GM12878 (cell line): ENCODE measurements around the gene GNAT3. TPM values are rescaled to one million over a fixed set of nuclear protein-coding genes. Genes with fewer than 3 reads are reported as not detected.

Source experiments
- ATAC-seq: fragments of 200-7000 bp; cut with Tn5 transposase; 3 replicates; pipeline ENCODE4 v1.9.1; 2020; ENCODE audit warnings: mild to moderate bottlenecking, moderate library complexity
- BruUV-seq: library from RNA; stranded (reverse); fragments of 400-500 nt; replicated peaks from 2 replicates; lab custom pipeline; 2021; lab: Mats Ljungman, UMichigan
- CTCF ChIA-PET: fragments of 300-600 bp; sonication (Branson Sonifier 250); formaldehyde crosslinking; extraction: SDS; loops from one replicate; lab custom pipeline; 2021; ENCODE audit warnings: inconsistent platforms; lab: Yijun Ruan, JAX
- POLR2A ChIA-PET: fragments of 350-600 bp; formaldehyde crosslinking; extraction: SDS; loops from one replicate; lab custom pipeline; 2021; ENCODE audit warnings: inconsistent platforms; lab: Charles Lee
- RAD21 ChIA-PET: fragments of 300-600 bp; sonication (Branson Sonifier 250); formaldehyde crosslinking; loops from one replicate; lab custom pipeline; 2023; ENCODE audit warnings: antibody characterized with exemption; ENCODE audit not compliant: unreplicated experiment; lab: Charles Lee
- SMC1A ChIA-PET: fragments of 300-600 bp; sonication (Branson Sonifier 250); formaldehyde crosslinking; loops from one replicate; lab custom pipeline; 2023; ENCODE audit not compliant: unreplicated experiment, uncharacterized antibody; lab: Charles Lee
- DNase-seq: peaks from one replicate; pipeline ENCODE4 v3.0.0-alpha.2; 2011; ENCODE audit warnings: low read depth, low spot score
- FAIRE-seq: peaks from 3 replicates; lab custom pipeline; 2011; peaks lifted over from hg19 to GRCh38; lab: Jason Lieb, UNC
- H2AFZ ChIP-seq: 2 replicates; pipeline ENCODE4 v1.6.0; 2011; ENCODE audit warnings: low read depth, low read length, control low read depth; ENCODE audit not compliant: control insufficient read depth
- H3K27ac ChIP-seq: 2 replicates; pipeline ENCODE4 v1.5.1; 2011; ENCODE audit warnings: control low read depth; ENCODE audit not compliant: control insufficient read depth, insufficient read depth
- H3K27me3 ChIP-seq, 2 experiments: replicated peaks in 1 of 2; 2 replicates each; pipeline versions ENCODE4 v1.6.0 to v1.6.1; 2011; ENCODE audit warnings: low read length in 1 of 2; ENCODE audit not compliant: control insufficient read depth in 2 of 2, insufficient read depth in 2 of 2
- H3K36me3 ChIP-seq, 2 experiments: 2 replicates each; pipeline ENCODE4 v1.5.1; 2011; ENCODE audit warnings: low read length in 1 of 2; ENCODE audit not compliant: control insufficient read depth in 2 of 2, insufficient read depth in 2 of 2
- H3K4me1 ChIP-seq: 2 replicates; pipeline ENCODE4 v1.6.1; 2011; ENCODE audit warnings: mild to moderate bottlenecking, low read length, moderate library complexity, mixed read lengths; ENCODE audit not compliant: control insufficient read depth, insufficient read depth
- H3K4me2 ChIP-seq: 2 replicates; pipeline ENCODE4 v1.6.0; 2011; ENCODE audit warnings: control low read depth; ENCODE audit not compliant: control insufficient read depth, insufficient read depth
- H3K4me3 ChIP-seq: fragments of 200-600 bp; sonication (generic); 2 replicates; pipeline ENCODE4 v1.5.1; 2016
- H3K79me2 ChIP-seq: 2 replicates; pipeline ENCODE4 v1.6.0; 2011; ENCODE audit warnings: low read length; ENCODE audit not compliant: control insufficient read depth, insufficient read depth
- H3K9ac ChIP-seq: 2 replicates; pipeline ENCODE4 v1.8.0; 2011; ENCODE audit warnings: low read length, control low read depth, mixed read lengths; ENCODE audit not compliant: control insufficient read depth, insufficient read depth
- H3K9me3 ChIP-seq: replicated peaks from 3 replicates; pipeline ENCODE4 v1.5.1; 2011; ENCODE audit warnings: mild to moderate bottlenecking, low read length; ENCODE audit not compliant: control insufficient read depth, insufficient read depth
- H4K20me1 ChIP-seq: 2 replicates; pipeline ENCODE4 v1.6.0; 2011; ENCODE audit not compliant: control insufficient read depth, insufficient read depth
- ATF3 ChIP-seq: IDR thresholded peaks from 2 replicates; pipeline ENCODE4 v1.6.1; 2011; ENCODE audit warnings: low read depth, mild to moderate bottlenecking, low read length, moderate library complexity, borderline replicate concordance; ENCODE audit errors: extremely low read depth
- BACH1 ChIP-seq: fragments of 450-650 bp; IDR thresholded peaks from 2 replicates; pipeline ENCODE4 v1.6.1; 2017; ENCODE audit warnings: mild to moderate bottlenecking, borderline replicate concordance
- EED ChIP-seq: sonication (generic); IDR thresholded peaks from 2 replicates; pipeline ENCODE4 v1.6.1; 2016; ENCODE audit warnings: antibody characterized with exemption, low read depth
- GABPA ChIP-seq: IDR thresholded peaks from 2 replicates; pipeline ENCODE4 v1.6.1; 2014; ENCODE audit warnings: antibody characterized with exemption, low read depth, mild to moderate bottlenecking, inconsistent platforms
- GATAD2B ChIP-seq: fragments of 450-650 bp; conservative IDR thresholded peaks from 2 replicates; pipeline ENCODE4 v1.6.1; 2017; ENCODE audit warnings: low read depth, mild to moderate bottlenecking, moderate library complexity
- HSF1 ChIP-seq: fragments of 150-350 bp; IDR thresholded peaks from 2 replicates; pipeline ENCODE4 v1.6.1; 2014; ENCODE audit warnings: mild to moderate bottlenecking, low read depth, low read length
- RAD51 ChIP-seq: fragments of 450-650 bp; IDR thresholded peaks from 2 replicates; pipeline ENCODE4 v1.6.1; 2016; ENCODE audit warnings: moderate library complexity, mild to moderate bottlenecking, inconsistent platforms
- SUZ12 ChIP-seq: fragments of 200-600 bp; sonication (generic); IDR thresholded peaks from one replicate; pipeline ENCODE4 v1.6.1; 2018; ENCODE audit warnings: antibody characterized with exemption, mild to moderate bottlenecking; ENCODE audit not compliant: unreplicated experiment
- ZSCAN29 ChIP-seq: fragments of 450-650 bp; IDR thresholded peaks from 2 replicates; pipeline ENCODE4 v1.6.1; 2017; ENCODE audit warnings: mild to moderate bottlenecking, moderate library complexity
- whole genome bisulfite sequencing: methylation state at CpG from one replicate; pipeline ENCODE4 v1.1.6; 2016; ENCODE audit warnings: low lambda C conversion rate; ENCODE audit not compliant: insufficient replicate concordance, insufficient coverage; ENCODE audit errors: missing lambda C conversion rate; 5-methylcytosine and 5-hydroxymethylcytosine counted together
- in situ Hi-C: fragments of 300-500 bp; cut with MboI; formaldehyde crosslinking; loops from 9 replicates; pipeline ENCODE4 v1.14.3; 2018; ENCODE audit warnings: mixed read lengths
- intact Hi-C: fragments of 100-400 bp; cut with micrococcal nuclease; formaldehyde crosslinking; loops from one replicate; pipeline ENCODE4 v1.14.2; 2022; ENCODE audit not compliant: unreplicated experiment
- polyA plus RNA-seq, 11 experiments: library from polyadenylated mRNA; depleted of rRNA in 4 of 11; unstranded in 6 of 11; stranded (reverse) in 5 of 11; fragments of >200 nt; fragmentation: Nextera tagmentation in 4 of 11; fragmentation: Illumina TruSeq in 1 of 11; extraction: Ambion mirVana in 4 of 11; extraction: Trizol in 1 of 11; gene quantifications; 1 replicate in 1 of 11; 2 replicates in 10 of 11; pipeline versions ENCODE4 v1.2.1 to v1.2.3, GENCODE V29; 2011 to 2016; ENCODE audit warnings: inconsistent platforms in 2 of 11, missing spikeins in 2 of 11, low read depth in 1 of 11
- total RNA-seq, 4 experiments: library from RNA; depleted of rRNA in 3 of 4; stranded (reverse); fragments of >200 nt in 3 of 4; fragmentation: Illumina TruSeq in 1 of 4; extraction: Trizol in 1 of 4; gene quantifications; 2 replicates each; pipeline versions ENCODE4 v1.2.1 to v1.2.3, GENCODE V29; 2013 to 2021

The GNAT3 gene
- total and polyA plus RNA-seq, 10 of the 15 experiments (the other 5 are each of a cell fraction or from before 2014, with no cell fraction given), result 1.7 to 8.3 (median 5.8) TPM; not detected in 1

DNA sequence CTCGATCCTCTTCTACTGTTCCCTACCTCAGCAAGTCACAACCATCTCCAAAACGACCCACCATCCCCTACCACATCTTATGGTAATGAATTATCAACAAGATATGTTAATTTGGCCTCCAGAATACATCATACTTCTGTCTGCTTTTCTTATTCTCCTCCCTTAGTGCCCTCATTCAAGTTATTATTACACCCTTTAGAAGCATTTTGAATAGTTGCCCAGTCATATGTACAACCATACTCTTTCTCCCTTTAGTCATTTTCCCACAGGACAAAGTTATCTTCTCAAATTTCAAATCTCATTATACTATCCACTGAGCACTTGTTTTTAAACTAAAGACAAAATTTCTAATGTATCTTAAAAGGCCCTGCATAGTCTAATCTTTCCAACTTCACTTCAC lies 71.0 kb downstream of the GNAT3 start:
- H3K79me2 ChIP-seq, result no peaks in the 10 kb centered on the region
- TF ChIP-seq HSF1 (no peak), GATAD2B (no peak), SUZ12 (no peak), ATF3 (no peak), RAD51 (no peak), ZSCAN29 (no peak), BACH1 (no peak), EED (no peak), GABPA (no peak)
- TF ChIP-seq, all 136 proteins: peak for 0
- Histone ChIP-seq H3K9me3 (no peaks in the 10 kb centered on the region), H3K27me3 (no peaks in the 10 kb centered on the region), H4K20me1 (no peaks in the 10 kb centered on the region), H2AFZ (no peak overlapping the region), H3K36me3 (no peaks in the 10 kb centered on the region), H3K4me1 (no peaks in the 10 kb centered on the region), H3K4me2 (no peak overlapping the region), H3K27ac (no peak overlapping the region), H3K4me3 (no peak overlapping the region), H3K9ac (no peak overlapping the region)
- intact Hi-C loops (no loop called here), in situ Hi-C loops (no loop called here)
- no peak for ATAC-seq
- FAIRE-seq, result no peak
- SMC1A ChIA-PET, result no interaction called here
- CTCF ChIA-PET, result no interaction called here
- RAD21 ChIA-PET, result no interaction called here
- BruUV-seq, result no TSS peak
- DNase-seq, result no peak
- WGBS, result 0% methylated on average over 2 of the region's 2 CpGs
- POLR2A ChIA-PET, result no interaction called here
